NT2/D1 (cell line): ENCODE measurements around the gene MAX.

Experiments
- DNase-seq: peaks from one replicate; pipeline ENCODE4 v3.0.0-alpha.2; 2011; ENCODE audit warnings: low read depth, low spot score
- H3K27me3 ChIP-seq: 2 replicates; pipeline ENCODE4 v1.6.0; 2011; ENCODE audit warnings: mild to moderate bottlenecking; ENCODE audit not compliant: insufficient read length, insufficient read depth
- H3K36me3 ChIP-seq: 2 replicates; pipeline ENCODE4 v1.6.1; 2011; ENCODE audit warnings: mild to moderate bottlenecking, low read length, mixed read lengths; ENCODE audit not compliant: insufficient read depth, insufficient read length
- H3K4me1 ChIP-seq: 2 replicates; pipeline ENCODE4 v1.5.1; 2011; ENCODE audit not compliant: insufficient read depth, insufficient read length
- H3K4me3 ChIP-seq: 2 replicates; pipeline ENCODE4 v1.5.1; 2011; ENCODE audit warnings: low read depth; ENCODE audit not compliant: insufficient read length
- H3K9ac ChIP-seq: 2 replicates; pipeline ENCODE4 v1.6.0; 2011; ENCODE audit warnings: low read depth; ENCODE audit not compliant: insufficient read length
- H3K9me3 ChIP-seq: 2 replicates; pipeline ENCODE4 v1.5.1; 2011; ENCODE audit warnings: mild to moderate bottlenecking, low read length; ENCODE audit not compliant: insufficient read depth
- SUZ12 ChIP-seq: IDR thresholded peaks from 2 replicates; pipeline ENCODE4 v1.6.1; 2011; ENCODE audit not compliant: insufficient read length, insufficient read depth; ENCODE audit errors: extremely low read depth
- YY1 ChIP-seq: IDR thresholded peaks from 2 replicates; pipeline ENCODE4 v1.6.1; 2011; ENCODE audit not compliant: insufficient read length, insufficient read depth
- ZNF274 ChIP-seq: IDR thresholded peaks from 2 replicates; pipeline ENCODE4 v1.6.1; 2011; ENCODE audit warnings: mild to moderate bottlenecking, low read depth, low read length

MAX gene

GRCh38 chr14:65104791-65105190, 2.5 kb upstream of the MAX start:
- Histone ChIP-seq H3K9me3 (no peaks in the 10 kb centered on the region), H3K36me3 (no peaks in the 10 kb centered on the region), H3K9ac (no peak overlapping the region), H3K4me1 (no peaks in the 10 kb centered on the region), H3K27me3 (no peaks in the 10 kb centered on the region), H3K4me3 (no peak overlapping the region)
- DNase-seq = no peak
- TF ChIP-seq ZNF274 (no peak), SUZ12 (no peak), YY1 (no peak)

- Histone ChIP-seq H3K36me3 (peaks cover 10% of the 10 kb centered on the region), H3K4me1 (no peaks in the 10 kb centered on the region), H3K9ac (peak overlapping the region; percentile 81), H3K4me3 (peak overlapping the region; percentile 68), H3K9me3 (no peaks in the 10 kb centered on the region), H3K27me3 (no peaks in the 10 kb centered on the region)
- TF ChIP-seq YY1 = no peak
- no peak for TF ChIP-seq SUZ12
- TF ChIP-seq ZNF274 = no peak
- no peak for DNase-seq
Measured at GRCh38 chr14:65103150-65103760, 938 bp upstream of the MAX start.

- TF ChIP-seq SUZ12 (no peak), YY1 (no peak), ZNF274 (no peak)
- peak overlapping the region; percentile 82 for H3K9ac ChIP-seq
- no peak for DNase-seq
- H3K4me3 ChIP-seq = peak overlapping the region; percentile 74
- no peaks in the 10 kb centered on the region for H3K9me3 ChIP-seq
- no peaks in the 10 kb centered on the region for H3K27me3 ChIP-seq
- peaks cover 21% of the 10 kb centered on the region for H3K36me3 ChIP-seq
- no peaks in the 10 kb centered on the region for H3K4me1 ChIP-seq
Measured at GRCh38 chr14:65101631-65102440, 481 bp downstream of the MAX start.

- Histone ChIP-seq H3K27me3 (no peaks in the 10 kb centered on the region), H3K36me3 (peaks cover 21% of the 10 kb centered on the region), H3K4me3 (peak overlapping the region; percentile 74), H3K9ac (peak overlapping the region; percentile 21), H3K4me1 (no peaks in the 10 kb centered on the region), H3K9me3 (no peaks in the 10 kb centered on the region)
- TF ChIP-seq SUZ12 (no peak), YY1 (no peak), ZNF274 (no peak)
- DNase-seq = no peak
Measured at GRCh38 chr14:65100922-65101541, 1.3 kb downstream of the MAX start.

- no peak overlapping the region for H3K4me3 ChIP-seq
- no peaks in the 10 kb centered on the region for H3K4me1 ChIP-seq
- no peaks in the 10 kb centered on the region for H3K27me3 ChIP-seq
- TF ChIP-seq SUZ12 (no peak), ZNF274 (no peak), YY1 (no peak)
- no peak for DNase-seq
- no peaks in the 10 kb centered on the region for H3K9me3 ChIP-seq
- H3K36me3 ChIP-seq = peaks cover 39% of the 10 kb centered on the region
- no peak overlapping the region for H3K9ac ChIP-seq
Measured at GRCh38 chr14:65098586-65098985, 3.7 kb downstream of the MAX start.

- H3K36me3 ChIP-seq = peaks cover 59% of the 10 kb centered on the region
Measured at GRCh38 chr14:65096323-65097089, 5.8 kb downstream of the MAX start.

More at GRCh38 chr14:65096323-65097089, 5.8 kb downstream of the MAX start:
- Histone ChIP-seq H3K9me3 (no peaks in the 10 kb centered on the region), H3K4me1 (no peaks in the 10 kb centered on the region), H3K9ac (no peak overlapping the region), H3K27me3 (no peaks in the 10 kb centered on the region), H3K4me3 (no peak overlapping the region)
- TF ChIP-seq SUZ12 = no peak
- no peak for TF ChIP-seq YY1
- no peak for TF ChIP-seq ZNF274
- no peak for DNase-seq
